ENCODE data around the gene CTNS.

Gene CTNS
- total RNA-seq, result 21.1 to 75.8 (median 45.7) reads per million in 17 experiments

- peak; percentile 97 to 99 (median 99) for DNase-seq
Observed at GRCh38 chr17:3636154-3636907, at the start of gene CTNS, which contains the start of gene SHPK. Gene CTNS, plus strand, starts transcription at chr17:3636760. Its CDS starts 3,447 bp downstream, at chr17:3640207. Gene SHPK, minus strand, starts transcription at chr17:3636250. Its CDS starts 31 bp downstream, at chr17:3636219.

- no peak for DNase-seq
Observed at GRCh38 chr17:3589784-3590183, 46.8 kb upstream of the CTNS start.

DNA sequence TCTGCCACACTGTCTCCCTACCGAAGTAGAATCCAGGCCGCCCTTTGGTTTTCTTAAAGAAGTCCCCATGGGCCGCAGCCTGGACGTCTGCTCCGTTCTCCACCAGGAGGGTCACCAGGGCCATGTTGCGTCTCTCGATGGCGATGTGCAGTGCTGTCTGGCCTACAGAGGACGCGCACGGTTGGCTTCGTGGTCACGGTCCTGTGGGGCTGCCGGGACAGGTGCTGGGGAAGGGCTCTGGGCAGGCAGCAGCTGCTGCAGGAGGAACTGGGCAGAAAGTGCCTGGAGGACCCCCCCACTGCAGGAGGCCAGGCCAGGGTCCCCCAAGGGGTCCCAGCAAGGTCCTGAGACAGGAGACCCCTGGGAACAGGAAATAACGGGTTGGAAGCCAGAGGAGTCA lies 46.3 kb upstream of the CTNS start:
- DNase-seq, result no peak

DNA sequence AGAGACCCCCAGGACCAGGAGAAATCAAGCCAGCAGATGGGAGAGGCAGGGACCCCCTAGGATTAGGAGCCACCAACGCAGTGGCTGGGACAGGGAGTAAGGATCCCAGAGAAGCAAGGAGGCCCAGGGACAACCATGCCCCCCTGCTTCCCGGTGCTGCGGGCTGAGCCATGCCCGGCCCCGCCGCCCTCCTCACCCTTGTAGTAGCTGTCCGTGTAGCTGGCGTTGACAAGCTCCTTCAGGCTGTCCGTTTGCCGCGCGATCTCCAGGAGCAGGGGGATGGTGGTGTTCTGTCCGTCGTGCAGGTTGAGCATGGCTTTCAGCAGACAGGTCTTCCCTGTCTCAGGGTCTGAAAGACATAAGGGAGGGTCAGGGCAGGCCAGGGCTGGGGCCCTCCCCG lies 45.8 kb upstream of the CTNS start:
- no peak for DNase-seq

DNA sequence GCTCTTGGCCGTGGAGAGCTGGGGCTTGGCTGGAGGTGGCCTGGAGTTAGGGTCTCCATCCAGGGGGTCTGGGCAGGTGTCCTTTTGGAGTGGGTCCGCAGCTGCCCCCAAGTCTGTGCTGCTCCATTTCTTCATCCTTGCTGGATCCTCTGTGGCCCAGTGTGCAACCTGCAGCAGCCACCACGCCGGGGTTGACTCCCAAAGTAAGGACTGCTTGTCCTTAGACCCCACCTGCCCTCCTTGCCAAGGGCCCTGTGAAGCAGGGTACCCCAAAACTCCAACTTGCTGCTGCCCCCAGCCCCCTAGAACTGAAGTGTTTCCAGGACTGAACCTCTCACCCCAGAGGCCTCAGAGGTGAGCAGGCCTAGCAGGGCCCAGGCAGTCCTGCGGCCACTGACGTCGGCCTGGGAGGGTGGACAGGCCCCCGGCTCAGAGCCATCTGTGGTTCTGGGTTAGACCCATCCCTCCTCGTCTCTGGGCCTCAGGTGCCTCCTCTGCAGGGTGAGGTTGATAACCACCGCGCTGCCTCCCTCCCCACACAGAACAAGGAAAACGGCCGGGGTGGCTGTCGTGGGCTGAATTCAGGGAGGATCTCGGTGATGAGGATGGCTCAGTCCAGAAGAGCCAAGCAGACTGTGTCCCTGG lies 44.2 kb upstream of the CTNS start:
- DNase-seq, result no peak

- no peak for DNase-seq
Observed at GRCh38 chr17:3593384-3593783, 43.2 kb upstream of the CTNS start.

DNA sequence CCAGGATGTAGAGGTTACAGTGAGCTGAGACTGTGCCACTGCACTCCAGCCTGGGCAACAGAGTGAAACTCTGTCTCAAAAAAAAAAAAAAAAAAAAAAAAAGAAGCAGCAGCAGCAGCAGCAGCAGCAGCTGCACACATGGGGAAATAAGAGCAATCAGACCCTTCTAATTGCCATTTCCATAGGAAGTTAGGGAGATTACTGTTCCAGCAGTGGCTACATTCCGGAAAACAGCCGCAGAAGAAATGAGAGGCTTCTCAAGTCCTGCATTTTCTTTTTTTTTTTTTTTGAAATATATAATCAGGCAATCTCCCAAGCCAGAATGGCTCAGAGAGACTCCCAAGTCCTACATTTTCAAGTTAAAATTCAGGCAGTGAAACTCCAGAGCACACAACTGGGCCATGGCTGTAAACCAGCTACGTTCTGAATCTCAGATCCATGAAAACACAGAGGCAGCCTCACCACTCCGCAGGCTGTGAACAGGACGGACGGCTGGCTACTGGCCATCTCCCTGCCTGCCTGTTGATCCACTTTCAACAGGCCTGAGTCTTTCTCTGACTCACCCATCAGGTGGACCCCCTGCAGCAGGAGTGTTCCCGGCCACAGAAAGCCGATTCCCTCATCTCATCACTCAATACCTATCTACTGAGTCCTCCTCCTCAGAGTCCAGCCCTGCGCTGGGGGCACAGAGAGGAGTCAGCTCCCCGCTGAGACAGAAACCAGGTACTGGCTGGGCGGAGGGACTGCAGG lies 42.3 kb upstream of the CTNS start:
- DNase-seq, result no peak

DNA sequence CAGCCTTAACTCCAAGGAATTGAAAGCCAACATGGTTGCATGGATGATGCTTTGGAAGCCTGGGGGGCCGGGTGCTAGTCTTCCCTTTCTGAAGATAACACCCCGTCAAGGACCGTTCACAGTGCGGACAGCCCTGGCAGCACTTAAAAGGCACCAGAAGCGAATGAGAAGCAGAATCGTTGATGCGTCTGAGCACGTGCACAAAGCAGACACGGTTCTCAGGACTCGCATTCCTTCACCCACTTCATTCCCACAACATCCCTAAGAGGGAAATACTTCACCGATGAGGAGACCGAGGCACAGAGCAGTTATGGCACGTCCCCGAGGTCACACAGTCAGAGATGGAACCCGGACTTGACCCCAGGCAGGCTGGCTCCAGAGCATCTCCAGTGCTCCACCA lies 41.6 kb upstream of the CTNS start:
- no peak for DNase-seq

- no peak for DNase-seq
Observed at GRCh38 chr17:3596804-3597464, 39.6 kb upstream of the CTNS start.

DNA sequence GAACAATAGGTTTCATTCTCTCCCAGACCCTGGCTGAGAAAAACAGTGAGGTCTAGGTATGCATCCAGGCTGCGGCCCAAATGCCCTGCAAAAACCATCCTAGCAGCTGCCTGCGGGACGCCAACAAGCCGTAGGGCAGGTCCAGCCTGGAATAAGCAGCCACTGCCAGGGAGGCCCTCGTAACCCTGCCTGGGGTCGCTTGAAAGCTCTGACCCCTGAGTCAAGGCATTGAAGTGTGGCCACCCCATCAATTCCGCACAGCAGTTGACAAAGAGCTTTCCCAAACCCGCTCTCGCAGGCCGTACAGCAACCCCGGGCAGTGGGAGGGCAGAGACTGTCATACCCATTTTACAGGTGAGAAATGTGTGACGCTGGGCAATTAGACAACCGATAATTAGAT lies 38.5 kb upstream of the CTNS start:
- no peak for DNase-seq

- no peak for DNase-seq
Observed at GRCh38 chr17:3600529-3601205, 35.9 kb upstream of the CTNS start.

GRCh38 chr17:3602499-3602898 lies 34.1 kb upstream of the CTNS start:
- DNase-seq, result peak; percentile 47 to 62 (median 50)

GRCh38 chr17:3603119-3603869 lies 33.3 kb upstream of the CTNS start:
- peak in 1 of 4 experiments; percentile 9 for DNase-seq

- no peak for DNase-seq
Observed at GRCh38 chr17:3603870-3604259, 32.7 kb upstream of the CTNS start.

GRCh38 chr17:3609689-3610088 lies 26.9 kb upstream of the CTNS start:
- DNase-seq, result no peak

DNA sequence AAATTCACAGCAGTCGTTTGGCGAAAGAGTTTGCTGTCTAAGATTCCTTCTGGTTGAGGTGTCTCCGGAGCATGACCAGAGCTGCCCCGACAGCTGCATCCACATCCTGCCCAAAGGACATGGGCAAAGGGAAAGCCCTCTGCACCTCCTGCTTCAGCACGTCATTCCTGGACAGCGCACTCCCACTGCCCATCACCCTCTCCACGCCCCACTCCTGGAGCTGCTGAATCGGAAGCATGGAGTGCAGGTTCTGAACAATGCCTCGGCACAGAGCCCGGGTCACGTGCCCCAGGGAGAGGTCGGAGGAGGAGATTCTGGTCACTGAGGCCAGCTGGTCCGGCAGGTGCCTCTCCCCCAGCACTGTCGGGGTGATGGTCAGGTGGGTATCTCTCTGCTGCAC lies 26.0 kb upstream of the CTNS start:
- no peak for DNase-seq

GRCh38 chr17:3613124-3613523 lies 23.4 kb upstream of the CTNS start:
- DNase-seq, result no peak

- peak in 1 of 4 experiments; percentile 11 for DNase-seq
Observed at GRCh38 chr17:3615160-3615870, 21.2 kb upstream of the CTNS start.

DNA sequence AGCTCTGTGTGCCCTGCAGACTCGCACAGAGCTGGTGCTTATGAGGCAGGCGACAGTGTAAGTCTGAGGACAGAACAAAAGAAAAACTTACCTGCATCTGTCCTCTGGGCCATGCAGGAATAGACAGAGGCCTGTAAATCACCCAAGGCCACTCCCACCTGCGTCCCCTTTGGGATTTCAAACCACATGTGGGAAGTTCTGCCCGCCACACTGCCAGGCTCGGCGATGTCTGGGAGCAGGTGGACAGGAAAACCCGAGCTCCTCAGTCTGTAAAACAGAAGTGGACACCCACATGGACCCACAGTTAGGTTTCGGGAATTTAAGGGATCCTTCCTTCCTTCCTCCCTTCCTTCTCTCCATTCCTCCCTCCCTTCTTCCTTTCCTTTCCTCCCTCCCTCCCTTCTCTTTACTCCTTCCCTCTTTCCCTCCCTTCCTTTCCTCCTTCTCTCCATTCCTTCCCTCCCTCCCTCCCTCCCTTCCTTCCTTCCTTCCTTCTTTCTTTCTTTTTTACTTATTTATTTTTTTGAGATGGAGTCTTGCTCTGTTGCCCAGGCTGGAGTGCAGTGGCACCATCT lies 15.3 kb upstream of the CTNS start:
- DNase-seq, result no peak

- no peak for DNase-seq
Observed at GRCh38 chr17:3622977-3623594, 13.5 kb upstream of the CTNS start.

Measured in suppressor macrophage (primary cell).